HG03469 (cell line): ENCODE data around the gene C1orf115.
A peak's percentile ranks its signal among the peaks of the same experiment; 100 is the strongest.
"Not testable (repeated sequence)": the region's sequence is repeated elsewhere in the genome, so short reads cannot be mapped to it uniquely, and the experiment has no call there.

Experiments used
- ATAC-seq: cut with Tn5 transposase; IDR thresholded peaks from one replicate; pipeline ENCODE4 v1.9.1; 2021; ENCODE audit warnings: mild to moderate bottlenecking, moderate library complexity, moderate number of reproducible peaks; ENCODE audit not compliant: unreplicated experiment

C1orf115 gene

GRCh38 chr1:220717800-220718640 lies 27.9 kb downstream of the C1orf115 start:
- no peak for ATAC-seq

- ATAC-seq: not testable (repeated sequence)
Observed at GRCh38 chr1:220721266-220721665, 31.1 kb downstream of the C1orf115 start.

GRCh38 chr1:220726634-220727033 lies 36.5 kb downstream of the C1orf115 start:
- ATAC-seq: no peak

- ATAC-seq: no peak
Observed at GRCh38 chr1:220727519-220727918, 37.4 kb downstream of the C1orf115 start.

- no peak for ATAC-seq
Observed at GRCh38 chr1:220730486-220730885, 40.3 kb downstream of the C1orf115 start.

GRCh38 chr1:220732137-220732536 lies 42.0 kb downstream of the C1orf115 start:
- no peak for ATAC-seq

- no peak for ATAC-seq
Observed at GRCh38 chr1:220732621-220733020, 42.5 kb downstream of the C1orf115 start.

- peak; percentile 66 for ATAC-seq
Observed at GRCh38 chr1:220733086-220733601, 43.0 kb downstream of the C1orf115 start.

- no peak for ATAC-seq
Observed at GRCh38 chr1:220734571-220735326, 44.6 kb downstream of the C1orf115 start.

- ATAC-seq: not testable (repeated sequence)
Observed at GRCh38 chr1:220736283-220736682, 46.1 kb downstream of the C1orf115 start.

GRCh38 chr1:220741349-220741748 lies 51.2 kb downstream of the C1orf115 start:
- no peak for ATAC-seq

- no peak for ATAC-seq
Observed at GRCh38 chr1:220741825-220742224, 51.7 kb downstream of the C1orf115 start.

GRCh38 chr1:220742520-220742919 lies 52.4 kb downstream of the C1orf115 start:
- no peak for ATAC-seq

GRCh38 chr1:220746851-220747250 lies 56.7 kb downstream of the C1orf115 start:
- ATAC-seq: no peak

- no peak for ATAC-seq
Observed at GRCh38 chr1:220747437-220748088, 57.4 kb downstream of the C1orf115 start.

GRCh38 chr1:220748089-220748934 lies 58.1 kb downstream of the C1orf115 start, which contains the start of gene MTARC2:
MTARC2 (plus strand) TSS chr1:220748322; CDS start chr1:220748532, 210 bp downstream.
- ATAC-seq: peak; percentile 83
